Measurements from ENCODE around the gene SCAMP4.
"Not testable (repeated sequence)": the region's sequence is repeated elsewhere in the genome, so short reads cannot be mapped to it uniquely, and the experiment has no call there.

Gene SCAMP4

DNA sequence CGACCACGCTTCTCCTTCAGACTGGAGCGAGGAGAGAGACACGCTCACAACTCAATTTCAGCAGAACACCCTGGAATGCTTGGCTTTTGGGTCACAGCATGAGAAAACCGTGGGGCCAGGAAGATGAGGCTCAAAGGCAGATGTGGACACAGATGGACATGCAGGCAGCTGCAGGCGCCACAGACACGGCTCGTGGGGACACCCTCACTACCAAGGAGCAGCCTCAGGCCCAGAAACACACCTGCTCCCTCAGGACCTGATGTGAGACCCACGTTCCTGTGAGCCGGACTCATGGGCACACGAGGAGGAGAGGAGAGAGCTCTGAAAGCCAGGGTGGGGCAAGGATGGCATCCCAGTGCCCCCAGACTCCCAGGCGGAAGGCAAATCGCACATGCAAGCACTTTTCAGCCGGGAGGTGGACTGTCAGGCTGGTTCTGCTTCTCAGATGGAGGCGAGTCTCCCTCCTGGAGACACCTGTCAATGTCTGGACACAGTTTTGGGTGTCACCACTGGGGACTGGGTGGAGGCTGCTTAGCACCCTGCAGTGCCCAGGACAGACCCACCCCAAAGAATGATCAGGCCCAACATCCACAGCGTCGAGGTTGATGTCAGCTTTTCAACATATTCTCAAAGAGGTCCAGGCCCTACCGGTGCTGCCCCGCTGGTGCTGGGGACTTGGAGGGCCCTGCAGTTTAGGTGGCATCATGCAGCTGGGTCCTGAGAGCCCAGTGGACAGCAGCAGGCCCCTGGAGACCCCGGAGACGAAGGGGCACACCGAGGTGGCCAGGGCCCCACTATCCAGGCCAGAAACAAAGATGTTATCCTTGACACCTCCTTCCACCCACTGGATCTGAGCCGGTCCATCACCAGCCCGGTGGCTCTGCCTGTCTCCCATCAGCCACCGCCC, 22.2 kb upstream of the SCAMP4 start:
- DNase-seq (ENCODE audit: low read depth in 2 of 2): no peak

DNA sequence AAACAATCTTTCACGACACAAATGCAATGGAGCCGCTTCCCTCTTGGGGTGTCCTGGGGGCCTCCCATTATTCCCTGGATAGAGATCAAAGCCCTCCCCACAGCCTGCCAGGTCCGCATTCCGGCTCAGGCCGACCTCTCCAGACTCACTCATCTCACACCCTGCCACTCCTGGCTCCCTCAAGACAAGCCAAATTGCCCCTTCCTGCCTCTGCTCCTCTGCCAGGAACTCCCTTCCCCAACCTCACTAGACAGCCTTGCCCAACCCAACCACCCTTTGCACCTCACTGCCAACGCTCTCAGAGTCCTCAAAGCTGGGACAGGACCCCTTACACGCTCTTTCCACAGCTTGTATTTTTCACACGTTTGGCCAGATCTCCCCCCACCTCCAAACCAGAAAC, 21.4 kb upstream of the SCAMP4 start:
- DNase-seq (ENCODE audit: low read depth in 2 of 2): no peak

DNA sequence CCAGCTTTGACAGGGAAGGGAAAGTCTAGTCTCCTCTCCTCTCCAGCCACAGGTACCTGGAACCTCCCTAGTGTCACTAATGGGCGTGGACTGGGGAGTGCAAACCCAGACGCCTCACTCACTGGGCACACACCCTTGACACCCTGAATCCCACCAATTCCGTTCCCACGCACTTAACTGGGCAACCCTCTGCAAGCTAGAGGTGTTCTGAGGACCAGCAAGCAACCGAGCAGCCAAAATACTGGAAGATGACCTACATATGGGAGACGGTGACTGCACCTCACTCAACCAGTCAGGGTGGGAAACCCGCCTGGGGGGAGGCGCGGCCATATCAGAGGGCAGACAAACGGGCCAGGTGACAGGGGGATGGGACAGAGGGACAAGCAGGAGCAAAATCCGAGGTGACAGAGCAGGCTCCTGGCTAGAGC, 20.9 kb upstream of the SCAMP4 start:
- no peak for DNase-seq (ENCODE audit: low read depth in 2 of 2)

DNA sequence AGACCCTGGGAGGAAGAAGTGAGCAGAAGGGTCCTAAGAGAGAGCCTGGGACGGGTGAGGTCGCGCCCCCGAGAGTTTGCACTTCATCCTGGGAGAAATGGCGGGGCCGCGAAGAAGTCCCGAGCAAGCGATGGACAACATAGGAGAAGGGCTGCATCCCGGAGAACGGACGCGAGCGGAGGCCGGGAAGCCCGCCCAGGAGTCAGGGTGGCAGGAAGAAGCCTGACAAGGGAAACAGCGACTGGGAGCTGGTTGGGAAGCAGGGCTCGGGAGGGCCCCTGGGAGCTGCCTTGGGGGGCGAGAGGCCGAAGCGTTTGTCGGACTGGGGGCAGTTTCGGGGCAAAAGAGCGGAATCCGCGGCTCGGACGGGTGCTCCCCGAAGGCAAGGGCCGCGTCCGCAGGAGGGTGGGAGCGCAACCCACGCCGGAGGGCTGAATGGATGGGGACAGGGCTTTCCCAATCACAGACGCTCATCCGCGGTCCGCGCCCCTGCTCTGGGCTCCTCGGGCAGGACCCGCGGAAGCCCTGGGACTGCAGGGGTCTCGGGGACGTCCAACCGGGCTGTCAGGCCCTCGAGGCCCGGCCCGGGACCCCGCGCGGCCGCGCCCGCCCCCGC, 20.4 kb upstream of the SCAMP4 start:
- DNase-seq (ENCODE audit: low read depth in 2 of 2): no peak

DNA sequence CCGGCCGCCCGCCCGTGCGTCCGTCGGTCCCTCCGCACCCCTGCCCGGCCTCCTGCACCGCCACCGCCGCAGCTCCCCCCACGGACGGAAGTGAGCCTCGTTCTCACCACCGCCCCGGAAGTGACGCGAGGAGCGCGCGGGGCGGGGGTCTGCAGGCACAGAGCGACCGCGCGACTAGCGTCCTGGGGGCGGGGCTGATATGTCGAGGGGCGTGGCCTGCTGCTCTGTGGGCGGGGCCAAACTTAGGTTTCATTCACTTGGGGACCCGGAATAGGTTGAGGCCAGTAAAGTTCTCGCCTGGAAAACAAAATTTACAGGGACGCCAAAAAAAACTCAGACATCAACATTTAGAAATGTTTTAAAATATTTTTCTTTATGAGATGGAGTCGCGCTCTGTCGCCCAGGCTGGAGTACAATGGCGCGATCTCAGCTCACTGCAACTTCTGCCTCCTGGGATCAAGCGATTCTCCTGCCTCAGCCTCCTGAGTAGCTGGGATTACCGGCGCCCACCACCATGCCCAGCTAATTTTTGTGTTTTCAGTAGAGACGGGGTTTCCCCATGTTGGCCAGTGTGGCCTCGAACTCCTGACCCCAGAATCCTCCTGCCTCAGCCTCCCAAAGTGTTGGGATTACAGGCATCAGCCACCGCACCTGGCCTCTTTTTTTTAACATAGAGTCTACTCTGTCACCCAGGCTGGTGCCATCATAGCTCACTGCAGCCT, 19.6 kb upstream of the SCAMP4 start, which contains the start of gene ABHD17A:
ABHD17A (minus strand) TSS at position 99 of the 722 bp plus-strand sequence. CDS start 3,930 bp downstream, outside the sequence.
- peak; percentile 85 to 90 for DNase-seq (ENCODE audit: low read depth in 2 of 2)

DNA sequence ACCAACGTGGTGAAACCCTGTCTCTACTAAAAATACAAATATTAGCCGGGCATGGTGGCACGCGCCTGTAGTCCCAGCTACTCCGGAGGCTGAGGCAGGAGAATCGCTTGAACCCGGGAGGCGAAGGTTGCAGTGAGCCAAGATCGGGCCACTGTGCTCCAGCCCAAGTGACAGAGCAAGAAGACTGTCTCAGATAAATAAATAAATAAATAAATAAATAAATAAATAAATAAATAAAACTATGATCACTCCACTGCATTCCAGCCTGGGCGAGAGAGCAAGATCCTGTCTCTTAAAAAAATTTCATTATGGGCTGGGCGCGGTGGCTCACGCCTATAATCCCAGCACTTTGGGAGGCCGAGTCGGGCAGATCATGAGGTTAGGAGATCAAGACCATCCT, 18.8 kb upstream of the SCAMP4 start:
- DNase-seq (ENCODE audit: low read depth in 2 of 2): not testable (repeated sequence)

DNA sequence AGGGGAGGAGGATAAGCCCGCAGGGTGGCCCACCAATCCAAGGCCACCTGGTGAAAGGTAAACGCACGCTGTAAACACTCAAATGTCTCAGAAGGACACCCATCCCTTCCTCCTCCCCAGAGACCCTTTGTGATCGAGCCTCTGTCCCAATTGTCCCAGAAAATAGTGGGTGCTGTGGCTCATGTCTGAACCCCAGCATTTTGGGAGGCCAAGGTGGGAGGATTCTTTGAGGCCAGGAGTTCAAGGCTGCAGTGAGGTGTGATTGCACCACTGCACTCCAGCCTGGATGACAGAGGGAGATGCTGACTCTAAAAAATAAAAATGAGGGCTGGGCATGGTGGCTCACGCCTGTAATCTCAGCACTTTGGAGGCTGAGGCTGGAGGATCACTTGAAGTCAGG, 16.8 kb upstream of the SCAMP4 start:
- no peak for DNase-seq (ENCODE audit: low read depth in 2 of 2)

DNA sequence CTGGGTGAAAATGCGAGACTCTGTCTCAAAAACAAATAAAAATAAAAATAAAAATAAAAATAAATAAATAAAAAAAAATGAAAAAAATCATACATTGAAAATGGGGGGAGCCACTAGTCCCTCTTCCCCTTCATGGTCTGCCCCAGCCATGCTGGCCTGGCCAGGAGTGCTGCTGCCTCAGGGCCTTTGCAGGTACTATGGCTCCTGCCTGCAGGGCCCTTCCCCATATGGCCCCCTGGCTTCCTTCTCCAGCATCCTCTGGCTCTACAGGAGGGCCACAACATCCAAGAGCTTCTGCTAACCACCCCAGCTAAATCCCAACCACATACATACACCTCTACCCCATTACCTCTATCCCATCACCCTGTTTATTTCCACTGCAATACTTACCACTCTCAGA, 15.3 kb upstream of the SCAMP4 start:
- DNase-seq (ENCODE audit: low read depth in 2 of 2): no peak

DNA sequence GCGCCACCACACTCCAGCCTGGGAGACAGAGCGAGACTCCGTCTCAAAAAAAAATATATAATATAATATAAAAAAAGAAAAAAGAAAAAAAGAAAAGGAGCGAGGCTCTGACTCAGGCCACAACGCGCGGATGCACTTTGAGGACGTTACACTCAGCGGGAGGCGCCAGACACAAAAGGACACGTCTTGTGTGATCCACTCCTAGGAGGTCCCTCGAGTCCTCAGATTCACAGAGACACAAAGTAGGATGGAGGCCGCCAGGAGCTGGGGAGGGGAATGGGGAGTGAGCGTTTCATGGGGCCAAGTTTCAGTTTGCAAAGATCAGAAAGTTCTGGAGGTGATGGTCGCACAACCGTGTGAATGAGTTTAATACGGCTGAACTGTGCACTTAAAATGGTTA, 11.4 kb upstream of the SCAMP4 start:
- DNase-seq (ENCODE audit: low read depth in 2 of 2): no peak

DNA sequence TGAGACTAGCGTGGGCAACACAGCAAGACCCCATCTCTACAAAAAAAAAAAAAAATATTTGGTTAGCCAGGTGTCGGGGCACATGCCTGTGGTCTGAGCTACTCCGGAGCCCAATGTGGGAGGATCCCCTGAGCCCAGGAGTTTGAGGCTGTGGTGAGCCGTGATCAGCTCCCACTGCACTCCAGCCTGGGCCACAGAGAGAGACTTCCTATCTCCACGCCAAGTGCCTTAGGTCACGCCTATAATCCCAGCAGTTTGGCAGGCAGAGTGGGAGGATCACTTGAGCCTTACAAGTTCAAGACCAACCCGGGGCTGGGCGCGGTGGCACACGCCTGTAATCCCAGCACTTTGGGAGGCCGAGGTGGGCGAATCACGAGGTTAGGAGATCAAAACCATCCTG, 8.7 kb upstream of the SCAMP4 start:
- DNase-seq (ENCODE audit: low read depth in 2 of 2): no peak

DNA sequence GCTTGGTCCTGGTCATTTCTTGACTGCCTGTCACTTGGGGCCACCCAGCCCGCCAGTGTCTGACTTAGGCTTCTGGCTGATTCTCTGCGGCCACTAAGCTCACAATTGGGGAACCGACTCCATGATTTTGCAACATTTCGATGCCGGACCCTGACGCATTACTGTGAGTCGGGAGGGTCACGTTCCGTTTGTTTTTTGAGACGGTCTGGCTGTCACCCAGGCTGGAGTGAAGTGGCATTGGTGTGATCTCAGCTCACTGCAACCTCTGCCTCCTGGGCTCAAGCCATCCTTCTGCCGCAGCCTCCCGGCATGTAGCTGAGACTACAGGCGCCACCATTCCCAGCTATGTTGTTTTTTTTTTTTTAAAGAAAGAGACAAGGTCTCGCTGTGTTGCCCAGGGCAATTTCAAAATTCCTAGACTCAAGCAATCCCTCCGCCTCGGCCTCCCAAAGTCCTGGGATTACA, 3.2 kb upstream of the SCAMP4 start:
- no peak for DNase-seq (ENCODE audit: low read depth in 2 of 2)

DNA sequence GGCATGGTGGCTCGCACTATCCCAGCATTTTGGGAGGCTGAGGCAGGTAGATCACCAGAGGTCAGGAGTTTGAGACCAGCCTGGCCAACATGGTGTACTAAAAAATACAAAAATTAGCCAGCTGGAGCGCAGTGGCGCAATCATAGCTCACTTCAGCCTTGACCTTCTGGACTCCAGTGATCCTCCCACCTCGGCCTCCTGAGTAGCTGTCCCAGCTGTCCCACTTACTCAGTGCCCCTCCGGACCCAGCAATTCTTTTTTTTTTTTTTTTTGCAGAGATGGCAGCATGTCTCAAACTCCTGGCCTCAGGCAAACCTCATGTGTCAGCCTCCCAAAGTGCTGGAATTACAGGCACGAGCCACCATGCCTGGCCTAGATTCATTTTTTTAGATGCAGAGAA, 2.3 kb upstream of the SCAMP4 start:
- no peak for DNase-seq (ENCODE audit: low read depth in 2 of 2)

DNA sequence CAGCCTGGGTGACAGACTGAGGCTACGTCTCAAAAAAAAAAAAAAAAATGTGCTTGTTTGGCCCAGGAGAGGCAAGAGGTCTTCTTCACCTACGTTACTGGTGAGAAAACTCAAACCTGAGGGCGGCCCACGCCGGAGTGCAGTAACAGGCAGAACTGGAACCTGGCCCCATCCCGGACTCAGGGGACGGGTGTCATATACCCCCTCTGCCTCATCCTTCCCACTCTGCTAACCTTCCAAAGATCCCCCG, 414 bp upstream of the SCAMP4 start:
- no peak for DNase-seq (ENCODE audit: low read depth in 2 of 2)

DNA sequence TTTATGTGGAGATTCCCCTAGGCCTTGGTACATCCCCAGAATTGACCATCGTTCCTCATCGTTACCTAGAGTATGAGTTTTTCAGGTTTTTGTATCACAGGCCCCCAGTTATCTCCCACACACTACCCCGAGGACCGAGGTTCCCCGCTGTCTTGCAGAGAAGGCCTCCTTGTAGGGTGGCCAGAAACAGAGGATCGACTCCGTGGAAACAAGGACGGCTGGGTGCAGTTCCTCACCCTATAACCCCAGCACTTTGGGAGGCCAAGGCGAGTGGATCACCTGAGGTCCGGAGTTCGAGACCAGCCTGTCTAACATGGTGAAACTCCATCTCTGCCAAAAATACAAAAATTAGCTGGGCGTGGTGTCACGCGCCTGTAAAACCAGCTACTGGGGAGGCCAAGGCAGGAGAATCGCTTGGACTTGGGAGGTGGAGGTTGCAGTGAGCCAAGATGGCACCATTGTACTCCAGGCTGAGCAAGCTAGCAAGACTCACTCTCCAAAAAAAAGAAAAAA, 720 bp downstream of the SCAMP4 start:
- DNase-seq (ENCODE audit: low read depth in 2 of 2): no peak

DNA sequence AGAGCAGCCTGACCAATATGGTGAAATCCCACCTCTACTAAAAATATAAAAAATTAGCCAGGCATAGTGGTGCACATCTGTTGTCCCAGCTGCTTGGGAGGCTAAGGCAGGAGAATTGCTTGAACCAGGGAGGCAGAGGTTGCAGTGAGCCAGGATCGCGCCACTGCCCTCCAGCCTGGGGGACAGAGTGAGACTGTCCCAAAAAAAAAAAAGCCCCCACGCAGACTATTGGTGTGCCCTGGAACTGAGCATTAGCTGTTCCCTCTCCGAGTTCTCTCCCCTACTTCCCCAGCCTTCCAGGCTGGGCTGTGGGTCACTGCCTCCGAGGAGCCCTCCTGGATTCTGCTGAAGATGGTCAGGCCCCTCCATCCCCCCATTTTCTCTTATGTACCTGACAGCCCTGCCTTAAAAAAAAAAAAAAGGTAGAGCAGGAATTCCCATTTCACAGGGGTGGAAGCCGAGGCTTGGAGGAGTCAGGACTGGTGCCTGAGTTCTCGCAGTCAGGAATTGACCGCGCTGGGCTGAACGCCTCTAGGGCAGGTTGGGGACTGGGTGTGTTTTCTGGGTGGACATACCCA, 1.9 kb downstream of the SCAMP4 start:
- DNase-seq (ENCODE audit: low read depth in 2 of 2): no peak

DNA sequence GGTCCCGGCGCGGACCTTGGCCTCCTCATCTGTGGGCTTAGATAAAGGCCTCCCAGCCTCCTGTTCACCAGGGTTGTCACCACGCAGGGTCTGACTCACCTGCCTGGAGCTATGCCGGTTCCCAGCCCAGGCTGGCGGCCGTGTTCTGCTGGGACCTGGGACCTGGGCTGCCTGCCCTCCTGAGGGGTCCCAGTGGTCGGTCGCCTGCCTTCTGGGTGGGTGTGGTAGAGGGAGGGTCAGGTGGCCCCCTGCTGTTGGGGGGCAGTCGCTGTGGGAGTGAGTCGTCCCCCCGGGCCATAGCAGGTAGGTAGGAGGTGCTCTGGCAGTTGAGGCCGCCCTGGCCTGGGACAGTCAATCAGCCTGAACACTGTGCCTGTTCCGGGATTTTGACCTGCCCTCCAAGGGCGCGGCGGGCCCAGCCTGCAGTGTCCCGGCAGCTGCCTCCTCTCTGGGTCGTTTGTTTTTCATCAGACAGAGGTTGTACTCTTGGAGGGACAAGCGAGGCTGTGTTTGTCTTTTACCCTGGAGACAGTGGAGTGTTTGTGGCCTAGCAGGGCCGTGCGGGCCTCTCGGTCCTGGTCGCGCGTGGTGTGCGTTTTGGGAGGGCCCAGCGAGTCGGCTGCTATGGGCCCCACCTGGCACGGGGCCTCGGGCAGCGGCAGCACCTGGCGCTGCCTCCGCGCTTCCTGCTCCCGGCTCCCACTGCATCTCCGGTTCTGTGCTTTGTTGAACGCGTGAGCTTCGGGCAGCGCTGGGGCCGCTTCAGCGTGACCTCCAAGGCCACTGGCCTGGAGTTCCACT, 2.6 kb downstream of the SCAMP4 start:
- DNase-seq (ENCODE audit: low read depth in 2 of 2): no peak

DNA sequence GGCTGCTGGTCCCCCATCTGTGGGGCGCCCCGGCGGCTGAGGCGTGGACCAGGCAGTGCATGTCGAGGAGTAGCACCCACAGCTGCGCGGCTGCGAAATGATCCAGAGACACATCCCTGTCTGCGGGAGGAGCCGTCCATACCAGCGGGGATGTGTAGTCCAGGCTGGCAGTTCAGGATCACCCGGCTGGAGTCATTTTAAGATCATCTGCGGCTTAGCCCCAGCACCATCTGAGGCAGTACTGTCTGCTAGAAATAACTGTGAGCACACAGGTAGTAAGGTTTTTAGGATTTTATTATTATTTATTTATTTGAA, 3.1 kb downstream of the SCAMP4 start:
- DNase-seq (ENCODE audit: low read depth in 2 of 2): no peak

DNA sequence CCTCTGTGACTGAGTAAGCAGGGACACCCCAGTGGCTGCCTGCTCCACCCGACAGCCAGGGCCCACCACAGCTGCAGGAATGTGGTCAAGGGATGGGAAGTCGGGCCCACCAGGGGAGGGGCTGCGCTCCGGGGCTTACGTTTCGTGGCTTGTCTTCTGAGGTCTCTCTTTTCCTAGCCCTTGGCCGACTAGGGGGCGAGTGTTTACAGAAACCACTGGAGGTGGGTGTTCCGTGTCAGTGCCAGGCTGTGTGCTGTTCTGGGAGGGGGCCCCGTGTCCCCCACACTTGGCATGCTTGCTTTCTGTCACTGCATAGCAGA, 4.5 kb downstream of the SCAMP4 start:
- no peak for DNase-seq (ENCODE audit: low read depth in 2 of 2)

DNA sequence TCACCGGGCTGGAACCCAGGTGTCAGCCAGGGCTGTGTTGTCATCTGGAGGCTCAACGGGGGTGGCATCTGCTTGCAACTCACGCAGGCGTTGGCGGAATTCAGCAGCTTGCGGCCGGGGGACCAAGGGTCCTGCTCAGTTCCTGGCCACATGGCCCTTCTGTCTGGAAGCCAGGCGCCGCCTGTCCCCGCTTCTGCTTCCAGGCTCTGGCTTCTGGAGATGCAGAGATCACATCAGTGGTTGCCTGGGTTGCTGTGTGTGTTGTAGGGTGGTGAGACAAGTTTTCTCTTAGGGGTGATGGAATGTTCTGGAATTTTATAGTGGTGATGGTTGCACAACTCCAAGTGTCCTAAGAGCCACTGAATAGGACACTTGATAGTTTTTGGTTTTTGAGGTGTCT, 5.0 kb downstream of the SCAMP4 start:
- no peak for DNase-seq (ENCODE audit: low read depth in 2 of 2)

DNA sequence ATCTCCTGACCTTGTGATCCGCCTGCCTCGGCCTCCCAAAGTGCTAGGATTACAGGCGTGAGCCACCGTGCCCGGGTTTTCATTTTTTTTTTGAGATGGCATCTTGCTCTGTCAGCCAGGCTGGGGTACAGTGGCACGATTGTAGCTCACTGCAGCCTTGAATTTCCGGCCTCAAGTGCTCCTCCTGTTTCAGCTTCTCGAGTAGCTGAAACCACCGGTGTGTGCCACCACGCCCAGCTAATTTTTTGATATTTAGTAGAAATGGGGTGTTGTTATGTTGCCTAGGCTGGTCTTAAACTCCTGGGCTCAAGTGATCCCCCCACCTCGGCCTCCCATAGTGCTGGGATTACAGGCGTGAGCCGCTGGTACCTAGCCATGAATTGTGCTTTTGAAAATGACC, 5.9 kb downstream of the SCAMP4 start:
- DNase-seq (ENCODE audit: low read depth in 2 of 2): no peak

DNA sequence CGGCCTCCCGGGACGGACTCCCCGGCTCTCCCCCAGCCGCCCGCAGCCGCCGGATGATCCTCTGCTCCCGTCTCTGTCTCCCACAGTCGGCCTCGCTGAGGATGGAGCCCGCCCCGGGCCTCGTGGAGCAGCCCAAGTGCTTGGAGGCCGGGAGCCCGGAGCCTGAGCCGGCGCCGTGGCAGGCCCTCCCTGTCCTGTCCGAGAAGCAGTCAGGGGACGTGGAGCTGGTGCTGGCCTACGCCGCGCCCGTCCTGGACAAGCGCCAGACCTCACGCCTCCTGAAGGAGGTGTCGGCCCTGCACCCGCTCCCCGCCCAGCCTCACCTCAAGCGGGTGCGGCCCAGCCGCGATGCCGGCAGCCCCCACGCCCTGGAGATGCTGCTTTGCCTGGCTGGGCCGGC, 6.8 kb downstream of the SCAMP4 start:
- DNase-seq (ENCODE audit: low read depth in 2 of 2): no peak

Data from stimulated activated CD8-positive, alpha-beta memory T cell treated with anti-CD3 and anti-CD28 coated beads, Interleukin-15, amount 100 ng/mL, for 4 hours (primary cell).